NOMO-1 (cell line): ENCODE results near the gene ZNF367.

Source experiments
- DNase-seq, 2 experiments: peaks; one replicate each; lab custom pipeline; 2025; ENCODE audit not compliant: unreplicated experiment in 2 of 2; lab: John Stamatoyannopoulos, UW

Gene ZNF367

GRCh38 chr9:96418083-96418919, at the start of gene ZNF367:
TSS of gene ZNF367 (minus strand) at chr9:96418370. CDS start at chr9:96418032, 338 bp downstream.
- peak; percentile 97 to 98 for DNase-seq

DNA sequence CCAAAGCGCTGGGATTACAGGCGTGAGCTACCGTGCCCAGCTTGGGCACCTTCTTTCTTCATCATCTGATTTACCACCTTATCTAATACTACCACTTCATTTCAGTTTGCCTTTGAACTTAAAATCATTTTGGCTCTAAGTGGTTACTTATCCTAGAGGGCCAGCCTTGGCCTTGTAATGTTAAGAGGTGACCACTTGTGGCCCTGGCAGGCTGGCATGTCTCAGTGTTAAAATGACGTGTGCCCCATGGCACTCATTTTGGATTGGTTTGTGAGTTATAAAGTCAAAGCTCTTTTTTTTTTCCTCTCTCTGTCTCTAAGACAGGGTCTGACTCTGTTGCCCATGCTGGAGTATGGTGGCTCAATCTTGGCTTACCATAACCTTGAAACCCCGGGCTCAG, 49.6 kb upstream of the ZNF367 start:
- DNase-seq = no peak

- DNase-seq = no peak
These were observed 46.3 kb upstream of the ZNF367 start for GRCh38 chr9:96464426-96464825.

- no peak for DNase-seq
These were observed 44.4 kb upstream of the ZNF367 start for GRCh38 chr9:96462541-96462940.

- DNase-seq = no peak
These were observed 43.2 kb upstream of the ZNF367 start for GRCh38 chr9:96461336-96461735.

- DNase-seq = no peak
These were observed 42.7 kb upstream of the ZNF367 start for GRCh38 chr9:96460882-96461281.

DNA sequence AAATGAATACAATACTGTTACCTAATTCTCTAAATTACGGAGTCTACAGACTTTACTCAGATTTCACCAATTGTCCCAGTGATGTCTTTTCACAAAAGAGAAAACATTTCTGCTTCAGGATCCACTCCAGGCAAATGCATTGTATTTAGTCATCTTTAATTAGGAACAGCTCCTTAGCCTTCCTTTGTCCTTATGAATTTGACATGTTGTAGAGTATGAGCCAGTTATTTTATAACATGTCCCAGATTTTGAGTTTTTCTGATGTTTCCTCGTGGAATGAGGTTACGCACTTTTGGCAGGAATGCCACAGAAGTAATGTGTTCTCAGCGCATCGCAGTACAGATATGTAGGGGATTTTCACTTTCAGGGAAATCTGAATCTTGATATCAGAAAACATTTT, 42.3 kb upstream of the ZNF367 start:
- DNase-seq = no peak

DNA sequence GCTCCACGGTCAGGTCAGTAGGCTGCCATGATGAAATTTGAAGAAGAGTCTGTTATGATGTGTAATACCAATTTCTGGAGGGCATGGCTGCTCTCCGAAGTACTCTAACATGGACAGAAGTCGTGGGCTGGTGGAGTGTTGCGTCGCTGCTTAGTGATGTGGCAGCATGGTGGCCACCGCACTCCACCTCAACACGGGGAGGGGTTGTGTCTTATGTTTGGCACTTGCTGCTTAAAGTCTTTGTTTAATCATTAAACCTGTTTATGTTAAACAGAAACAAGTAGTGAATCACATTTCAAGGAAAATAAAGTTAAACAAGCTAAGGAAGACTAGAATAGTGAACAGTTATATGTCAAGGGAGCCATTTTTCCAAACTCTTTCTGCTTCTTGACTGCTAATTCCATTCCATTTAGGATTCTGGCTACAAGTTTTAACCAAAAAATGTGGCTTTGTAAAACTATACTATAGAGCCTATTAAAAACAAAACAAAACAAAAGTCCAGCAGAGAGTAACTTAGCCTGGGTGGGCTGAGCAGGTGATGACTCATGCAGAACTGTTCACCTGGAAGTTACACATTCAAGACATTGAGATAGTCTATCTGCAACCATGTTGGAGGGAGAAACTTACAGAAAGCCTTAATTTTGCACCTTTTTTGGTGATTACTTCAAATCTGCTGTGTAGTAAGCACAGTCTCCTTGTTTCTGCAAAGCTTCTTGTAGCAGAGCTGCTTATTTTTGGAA, 41.3 kb upstream of the ZNF367 start:
- DNase-seq = no peak

DNA sequence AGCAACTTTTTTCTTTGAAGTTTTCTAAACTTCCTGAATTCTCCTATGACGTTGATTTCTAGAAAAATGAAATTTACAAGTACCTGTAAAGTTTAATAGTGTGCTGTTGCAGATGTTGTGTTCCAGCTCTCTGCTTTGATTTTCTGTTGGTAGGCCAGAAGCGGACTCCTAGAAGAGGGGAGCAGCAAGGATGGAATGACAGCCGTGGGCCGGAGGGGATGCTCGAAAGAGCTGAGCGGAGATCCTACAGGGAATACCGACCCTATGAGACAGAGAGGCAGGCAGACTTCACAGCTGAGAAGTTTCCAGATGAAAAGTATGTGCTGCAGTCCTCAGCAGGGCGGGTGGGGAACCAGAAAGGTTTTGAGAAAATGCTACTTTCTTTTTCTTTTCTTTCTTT, 40.1 kb upstream of the ZNF367 start:
- no peak for DNase-seq

GRCh38 chr9:96457266-96457665, 39.1 kb upstream of the ZNF367 start:
- DNase-seq = no peak

- no peak for DNase-seq
These were observed 35.5 kb upstream of the ZNF367 start for GRCh38 chr9:96453625-96454024.

DNA sequence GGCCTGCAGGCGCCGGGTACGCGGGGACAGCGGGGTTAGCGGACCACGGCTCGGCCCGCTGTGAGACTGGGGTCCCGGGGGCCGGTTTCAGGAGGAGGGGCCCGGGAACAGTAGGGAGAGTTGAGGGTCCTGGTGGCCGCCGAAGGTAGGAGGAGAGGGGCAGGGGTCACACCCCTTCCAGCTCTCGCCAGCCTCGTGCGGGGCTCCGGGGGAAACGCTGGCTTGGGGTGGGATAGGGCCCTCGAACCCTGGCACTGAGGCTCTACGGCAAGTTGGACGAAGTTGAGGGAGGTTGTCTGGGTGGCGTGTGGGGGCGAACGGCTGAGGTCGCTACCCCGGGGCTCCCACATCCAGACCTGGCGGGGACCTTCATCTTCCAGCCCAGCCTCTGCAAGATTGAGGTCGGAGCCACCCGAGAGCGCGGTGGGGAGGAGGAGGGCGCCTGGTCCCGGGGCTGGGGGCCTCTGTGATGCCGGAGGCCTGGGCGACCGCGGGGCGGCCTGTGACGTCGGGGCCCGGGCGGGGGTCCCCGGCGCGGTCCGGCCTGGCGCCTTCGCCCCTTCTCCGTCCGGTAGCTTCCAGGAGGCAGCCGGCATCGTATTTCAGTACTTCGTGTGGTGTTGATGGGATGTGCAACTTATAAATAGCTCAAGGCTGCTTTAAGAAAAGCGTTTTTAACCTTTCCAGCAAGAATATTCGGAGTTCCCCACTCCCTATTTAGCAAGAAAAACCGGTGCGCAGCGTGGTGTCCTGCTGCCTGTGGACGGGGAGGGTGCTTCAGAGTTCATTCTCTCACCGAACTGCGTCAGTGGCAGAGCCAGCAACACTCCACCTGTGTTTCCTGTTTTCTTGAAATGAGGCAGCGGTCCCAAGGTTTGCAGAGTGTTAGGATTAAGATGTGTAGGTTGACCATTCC, 32.7 kb upstream of the ZNF367 start:
- no peak for DNase-seq

- DNase-seq = peak; percentile 90 to 95
These were observed 31.9 kb upstream of the ZNF367 start, which contains the start of gene HABP4 for GRCh38 chr9:96449845-96450612. TSS of gene HABP4 (plus strand) at chr9:96450169. CDS start at chr9:96450280, 111 bp downstream.

DNA sequence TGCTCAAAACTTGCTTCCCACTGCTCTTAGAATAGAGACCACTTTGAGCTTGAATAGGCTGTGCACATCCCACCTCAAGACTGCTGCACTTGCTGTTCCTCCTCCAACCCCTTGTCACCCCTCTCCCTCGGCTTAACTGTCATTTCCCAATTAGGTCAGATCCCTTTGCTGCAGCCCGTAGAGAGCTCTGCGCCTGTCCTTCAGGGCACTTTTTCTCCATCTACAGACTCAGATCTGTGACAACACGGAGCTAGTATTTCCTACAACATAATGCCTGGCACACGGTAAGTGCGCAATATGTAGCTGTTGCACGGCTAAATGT, 31.3 kb upstream of the ZNF367 start:
- peak; percentile 47 for DNase-seq

- no peak for DNase-seq
These were observed 30.5 kb upstream of the ZNF367 start for GRCh38 chr9:96448546-96449170.

GRCh38 chr9:96447406-96447805, 29.2 kb upstream of the ZNF367 start:
- DNase-seq = no peak

GRCh38 chr9:96442491-96442890, 24.3 kb upstream of the ZNF367 start:
- peak; percentile 20 to 71 for DNase-seq

GRCh38 chr9:96441798-96442445, 23.8 kb upstream of the ZNF367 start:
- peak; percentile 56 to 74 for DNase-seq

- no peak for DNase-seq
These were observed 22.6 kb upstream of the ZNF367 start for GRCh38 chr9:96440671-96441199.
